SK-N-MC (cell line): Measurements from ENCODE around the gene PAPOLA.

ENCODE experiments used
- EZH2 ChIP-seq: fragments of 200-600 bp; sonication (generic); IDR thresholded peaks from one replicate; pipeline ENCODE4 v1.6.1; 2017; ENCODE audit warnings: antibody characterized with exemption
- FOXP2 ChIP-seq: optimal IDR thresholded peaks from 2 replicates; pipeline ENCODE3; 2011; ENCODE audit warnings: mild to moderate bottlenecking, moderate library complexity; ENCODE audit not compliant: insufficient read depth; ENCODE audit errors: extremely low read length, control extremely low read depth
- POLR2AphosphoS5 ChIP-seq: IDR thresholded peaks from 2 replicates; pipeline ENCODE4 v1.6.1; 2012; ENCODE audit warnings: mild to moderate bottlenecking, low read depth, low read length, borderline replicate concordance

DNA sequence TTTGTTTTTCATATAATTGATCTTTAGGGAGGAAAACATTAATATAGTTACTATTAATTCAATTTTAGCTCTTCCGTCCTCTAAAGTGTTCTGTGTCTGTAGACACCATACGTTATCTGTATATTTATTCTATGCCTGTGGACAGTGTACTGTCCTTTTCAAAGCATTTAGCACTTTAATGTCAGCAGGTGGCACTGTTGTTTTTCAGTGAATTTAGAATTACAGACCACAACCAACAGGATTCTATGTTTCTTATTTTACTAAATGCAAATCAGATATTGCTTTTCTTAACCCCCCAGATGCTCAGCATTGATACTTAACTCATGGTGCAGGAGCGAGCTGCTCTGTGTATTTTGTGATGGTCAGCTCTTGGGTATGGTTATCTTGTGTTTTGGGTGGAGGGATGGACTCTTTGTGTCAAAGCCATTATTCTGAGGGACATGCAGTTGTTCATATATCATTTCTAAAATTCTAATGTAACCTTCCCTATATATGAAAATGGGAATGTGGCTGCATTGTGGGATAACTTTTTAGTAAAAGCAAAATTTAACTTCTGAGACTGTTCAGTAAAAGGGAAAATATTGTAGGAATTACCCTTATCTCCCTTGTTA lies 65.2 kb downstream of the PAPOLA start:
- TF ChIP-seq EZH2 (no peak), POLR2AphosphoS5 (no peak), FOXP2 (no peak)
